ENCODE data around the gene TLCD1. TPM values are rescaled to one million over a fixed set of nuclear protein-coding genes. Genes with fewer than 3 reads are reported as not detected.

The TLCD1 gene
- total RNA-seq, 6 donors from 2014 or later, result 4.1 to 25.8 (median 14.1) TPM

- peak overlapping the region; percentile 92 to 96 (median 95) for H3K27ac ChIP-seq
- WGBS, 2 donors, result 1% methylated on average over 32 to 56 of the region's 57 CpGs
- H3K36me3 ChIP-seq, result peaks cover 10 to 31% (median 29%) of the 10 kb centered on the region in 4 donors
- TF ChIP-seq POLR2AphosphoS5 (IDR thresholded peaks at IDR 0.05) (peak; percentile 32 to 43), EP300 (IDR thresholded peaks at IDR 0.05) (no peak), POLR2A (IDR thresholded peaks at IDR 0.05) (peak in 1 of 4 donors; percentile 19), CTCF (IDR thresholded peaks at IDR 0.05) (peak; percentile 99 to 100 (median 99))
- H3K4me1 ChIP-seq, result peaks cover 37 to 67% (median 53%) of the 10 kb centered on the region in 4 donors
- DNase-seq (peak; percentile 95 to 97), ATAC-seq (ENCODE audit: low FRiP score in 2 of 2) (peak; percentile 89 to 93)
- peak overlapping the region; percentile 62 to 80 (median 73) for H3K4me3 ChIP-seq
- no peaks in the 10 kb centered on the region for H3K9me3 ChIP-seq
- no peaks in the 10 kb centered on the region for H3K27me3 ChIP-seq
These were observed 826 bp upstream of the TLCD1 start for GRCh38 chr17:28726627-28727491.

- H3K9me3 ChIP-seq, result no peaks in the 10 kb centered on the region
- H3K27me3 ChIP-seq, result no peaks in the 10 kb centered on the region
- peaks cover 48 to 79% (median 65%) of the 10 kb centered on the region in 4 donors for H3K4me1 ChIP-seq
These were observed 290 bp downstream of the TLCD1 start for GRCh38 chr17:28725660-28726225.

GRCh38 chr17:28725166-28725659 lies 820 bp downstream of the TLCD1 start:
- no peak for TF ChIP-seq POLR2A (IDR thresholded peaks at IDR 0.05)
- TF ChIP-seq CTCF (IDR thresholded peaks at IDR 0.05), result no peak
- peak in 1 of 2 donors; percentile 41 for TF ChIP-seq POLR2AphosphoS5 (IDR thresholded peaks at IDR 0.05)
- no peak for TF ChIP-seq EP300 (IDR thresholded peaks at IDR 0.05)
- H3K4me3 ChIP-seq, result peak overlapping the region in 3 of 4 donors; percentile 62 to 75 (median 71)
- H3K4me1 ChIP-seq, result peaks cover 53 to 84% (median 69%) of the 10 kb centered on the region in 4 donors
- no peak for ATAC-seq (ENCODE audit: low FRiP score in 2 of 2)
- no peak for DNase-seq
- WGBS, 2 donors, result 33 to 48% methylated on average over 16 to 20 of the region's 20 CpGs
- no peaks in the 10 kb centered on the region for H3K9me3 ChIP-seq
- H3K27me3 ChIP-seq, result no peaks in the 10 kb centered on the region
- H3K27ac ChIP-seq, result peak overlapping the region; percentile 80 to 96 (median 95)
- H3K36me3 ChIP-seq, result peaks cover 10 to 44% (median 33%) of the 10 kb centered on the region in 4 donors

More at GRCh38 chr17:28725660-28726225, 290 bp downstream of the TLCD1 start:
- TF ChIP-seq CTCF (IDR thresholded peaks at IDR 0.05), result peak in 1 of 6 experiments; percentile 30
- peak in 2 of 4 donors; percentile 60 to 76 for TF ChIP-seq POLR2A (IDR thresholded peaks at IDR 0.05)
- peak in 1 of 4 donors; percentile 4 for TF ChIP-seq EP300 (IDR thresholded peaks at IDR 0.05)
- peak; percentile 28 to 29 for TF ChIP-seq POLR2AphosphoS5 (IDR thresholded peaks at IDR 0.05)
- Histone ChIP-seq H3K27ac (peak overlapping the region; percentile 80 to 96 (median 95)), H3K4me3 (peak overlapping the region; percentile 62 to 80 (median 73)), H3K36me3 (peaks cover 10 to 42% (median 33%) of the 10 kb centered on the region in 4 donors)
- ATAC-seq (ENCODE audit: low FRiP score in 2 of 2), result no peak
- 8% methylated on average over 2 to 22 of the region's 45 CpGs for WGBS, 2 donors
- peak in 1 of 2 donors; percentile 75 for DNase-seq

- WGBS, 2 donors, result 79 to 86% methylated on average over 10 of the region's 10 CpGs
- H3K4me1 ChIP-seq, result peaks cover 53 to 86% (median 69%) of the 10 kb centered on the region in 4 donors
- DNase-seq (no peak), ATAC-seq (ENCODE audit: low FRiP score in 2 of 2) (no peak)
- TF ChIP-seq POLR2A (IDR thresholded peaks at IDR 0.05), result no peak
- TF ChIP-seq EP300 (IDR thresholded peaks at IDR 0.05), result no peak
- no peak for TF ChIP-seq CTCF (IDR thresholded peaks at IDR 0.05)
- no peak for TF ChIP-seq POLR2AphosphoS5 (IDR thresholded peaks at IDR 0.05)
- no peaks in the 10 kb centered on the region for H3K27me3 ChIP-seq
- H3K27ac ChIP-seq, result peak overlapping the region in 2 of 4 donors; percentile 95 to 96
- peaks cover 10 to 44% (median 33%) of the 10 kb centered on the region in 4 donors for H3K36me3 ChIP-seq
- no peaks in the 10 kb centered on the region for H3K9me3 ChIP-seq
- H3K4me3 ChIP-seq, result peak overlapping the region in 3 of 4 donors; percentile 62 to 75 (median 71)
These were observed 1.4 kb downstream of the TLCD1 start for GRCh38 chr17:28724500-28725165.

Measured in upper lobe of left lung (tissue), 6 donors.